Measurements from ENCODE around the gene PTGFR.

Gene PTGFR

DNA sequence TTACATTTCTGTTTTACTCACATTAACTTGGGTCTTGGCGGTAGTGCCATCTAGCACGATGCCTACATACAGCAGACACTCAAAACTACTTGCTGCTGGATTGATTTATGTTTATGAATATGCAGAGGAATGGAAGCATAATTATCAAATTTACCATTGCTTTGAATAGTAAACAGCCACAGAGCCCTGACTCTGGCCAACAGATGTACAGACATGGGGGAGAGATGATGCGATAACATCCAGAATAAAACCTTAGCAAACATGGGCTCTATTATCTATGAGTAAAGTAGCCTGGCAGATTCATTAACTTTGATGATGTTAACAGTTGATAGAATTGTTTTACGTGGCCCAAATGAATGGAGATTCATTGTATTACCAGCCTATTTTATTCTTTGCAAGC, 42.8 kb downstream of the PTGFR start:
- no peak overlapping the region for H3K27ac ChIP-seq (ENCODE audit: extremely low read depth, low read depth, low read length)
- H3K36me3 ChIP-seq (ENCODE audit: control insufficient read depth in 2 of 2, insufficient read depth in 1 of 2, low read length in 2 of 2): no peaks in the 10 kb centered on the region
- no peaks in the 10 kb centered on the region for H3K9me3 ChIP-seq (ENCODE audit: control insufficient read depth, insufficient read depth, low read depth, low read length)
- H3K4me3 ChIP-seq (ENCODE audit: low read depth, low read length): no peak overlapping the region
- TF ChIP-seq OVOL3 (tag by site-specific recombination; IDR thresholded peaks at IDR 0.05) (no peak), REPIN1 (tag by site-specific recombination; IDR thresholded peaks at IDR 0.05; ENCODE audit: low read depth) (no peak), ZNF175 (tag by site-specific recombination; IDR thresholded peaks at IDR 0.05) (no peak), KLF16 (tag by site-specific recombination; IDR thresholded peaks at IDR 0.05) (no peak), ZNF174 (tag by site-specific recombination; IDR thresholded peaks at IDR 0.05) (no peak), ZNF292 (tag by site-specific recombination; IDR thresholded peaks at IDR 0.05; ENCODE audit: borderline replicate concordance, low read depth) (no peak), ZNF311 (tag by site-specific recombination; IDR thresholded peaks at IDR 0.05; ENCODE audit: borderline replicate concordance) (no peak), ZNF596 (tag by site-specific recombination; IDR thresholded peaks at IDR 0.05) (no peak), ZNF184 (tag by site-specific recombination; IDR thresholded peaks at IDR 0.05) (no peak), TRIM28 (IDR thresholded peaks at IDR 0.05; ENCODE audit: borderline replicate concordance, low read length) (no peak), IKZF3 (tag by site-specific recombination; IDR thresholded peaks at IDR 0.05) (no peak), HOXA7 (CRISPR knock-in tag; IDR thresholded peaks at IDR 0.05; ENCODE audit: borderline replicate concordance) (no peak), ZFP41 (tag by site-specific recombination; IDR thresholded peaks at IDR 0.05; ENCODE audit: borderline replicate concordance) (no peak), SETDB1 (IDR thresholded peaks at IDR 0.05; ENCODE audit: insufficient read length, low read length) (no peak)
- TF ChIP-seq, protein P1, sequence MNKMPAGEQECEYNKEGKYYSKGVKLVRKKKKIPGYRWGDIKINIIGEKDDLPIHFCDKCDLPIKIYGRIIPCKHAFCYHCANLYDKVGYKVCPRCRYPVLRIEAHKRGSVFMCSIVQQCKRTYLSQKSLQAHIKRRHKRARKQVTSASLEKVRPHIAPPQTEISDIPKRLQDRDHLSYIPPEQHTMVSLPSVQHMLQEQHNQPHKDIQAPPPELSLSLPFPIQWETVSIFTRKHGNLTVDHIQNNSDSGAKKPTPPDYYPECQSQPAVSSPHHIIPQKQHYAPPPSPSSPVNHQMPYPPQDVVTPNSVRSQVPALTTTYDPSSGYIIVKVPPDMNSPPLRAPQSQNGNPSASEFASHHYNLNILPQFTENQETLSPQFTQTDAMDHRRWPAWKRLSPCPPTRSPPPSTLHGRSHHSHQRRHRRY (tag by site-specific recombination; IDR thresholded peaks at IDR 0.05): no peak
- TF ChIP-seq, protein P2, sequence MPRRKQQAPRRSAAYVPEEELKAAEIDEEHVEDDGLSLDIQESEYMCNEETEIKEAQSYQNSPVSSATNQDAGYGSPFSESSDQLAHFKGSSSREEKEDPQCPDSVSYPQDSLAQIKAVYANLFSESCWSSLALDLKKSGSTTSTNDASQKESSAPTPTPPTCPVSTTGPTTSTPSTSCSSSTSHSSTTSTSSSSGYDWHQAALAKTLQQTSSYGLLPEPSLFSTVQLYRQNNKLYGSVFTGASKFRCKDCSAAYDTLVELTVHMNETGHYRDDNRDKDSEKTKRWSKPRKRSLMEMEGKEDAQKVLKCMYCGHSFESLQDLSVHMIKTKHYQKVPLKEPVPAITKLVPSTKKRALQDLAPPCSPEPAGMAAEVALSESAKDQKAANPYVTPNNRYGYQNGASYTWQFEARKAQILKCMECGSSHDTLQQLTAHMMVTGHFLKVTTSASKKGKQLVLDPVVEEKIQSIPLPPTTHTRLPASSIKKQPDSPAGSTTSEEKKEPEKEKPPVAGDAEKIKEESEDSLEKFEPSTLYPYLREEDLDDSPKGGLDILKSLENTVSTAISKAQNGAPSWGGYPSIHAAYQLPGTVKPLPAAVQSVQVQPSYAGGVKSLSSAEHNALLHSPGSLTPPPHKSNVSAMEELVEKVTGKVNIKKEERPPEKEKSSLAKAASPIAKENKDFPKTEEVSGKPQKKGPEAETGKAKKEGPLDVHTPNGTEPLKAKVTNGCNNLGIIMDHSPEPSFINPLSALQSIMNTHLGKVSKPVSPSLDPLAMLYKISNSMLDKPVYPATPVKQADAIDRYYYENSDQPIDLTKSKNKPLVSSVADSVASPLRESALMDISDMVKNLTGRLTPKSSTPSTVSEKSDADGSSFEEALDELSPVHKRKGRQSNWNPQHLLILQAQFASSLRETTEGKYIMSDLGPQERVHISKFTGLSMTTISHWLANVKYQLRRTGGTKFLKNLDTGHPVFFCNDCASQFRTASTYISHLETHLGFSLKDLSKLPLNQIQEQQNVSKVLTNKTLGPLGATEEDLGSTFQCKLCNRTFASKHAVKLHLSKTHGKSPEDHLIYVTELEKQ (tag by site-specific recombination; IDR thresholded peaks at IDR 0.05; ENCODE audit: borderline replicate concordance): no peak
- TF ChIP-seq, protein P3, sequence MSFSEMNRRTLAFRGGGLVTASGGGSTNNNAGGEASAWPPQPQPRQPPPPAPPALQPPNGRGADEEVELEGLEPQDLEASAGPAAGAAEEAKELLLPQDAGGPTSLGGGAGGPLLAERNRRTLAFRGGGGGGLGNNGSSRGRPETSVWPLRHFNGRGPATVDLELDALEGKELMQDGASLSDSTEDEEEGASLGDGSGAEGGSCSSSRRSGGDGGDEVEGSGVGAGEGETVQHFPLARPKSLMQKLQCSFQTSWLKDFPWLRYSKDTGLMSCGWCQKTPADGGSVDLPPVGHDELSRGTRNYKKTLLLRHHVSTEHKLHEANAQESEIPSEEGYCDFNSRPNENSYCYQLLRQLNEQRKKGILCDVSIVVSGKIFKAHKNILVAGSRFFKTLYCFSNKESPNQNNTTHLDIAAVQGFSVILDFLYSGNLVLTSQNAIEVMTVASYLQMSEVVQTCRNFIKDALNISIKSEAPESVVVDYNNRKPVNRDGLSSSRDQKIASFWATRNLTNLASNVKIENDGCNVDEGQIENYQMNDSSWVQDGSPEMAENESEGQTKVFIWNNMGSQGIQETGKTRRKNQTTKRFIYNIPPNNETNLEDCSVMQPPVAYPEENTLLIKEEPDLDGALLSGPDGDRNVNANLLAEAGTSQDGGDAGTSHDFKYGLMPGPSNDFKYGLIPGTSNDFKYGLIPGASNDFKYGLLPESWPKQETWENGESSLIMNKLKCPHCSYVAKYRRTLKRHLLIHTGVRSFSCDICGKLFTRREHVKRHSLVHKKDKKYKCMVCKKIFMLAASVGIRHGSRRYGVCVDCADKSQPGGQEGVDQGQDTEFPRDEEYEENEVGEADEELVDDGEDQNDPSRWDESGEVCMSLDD (tag by site-specific recombination; IDR thresholded peaks at IDR 0.05): no peak
- TF ChIP-seq, protein P4, sequence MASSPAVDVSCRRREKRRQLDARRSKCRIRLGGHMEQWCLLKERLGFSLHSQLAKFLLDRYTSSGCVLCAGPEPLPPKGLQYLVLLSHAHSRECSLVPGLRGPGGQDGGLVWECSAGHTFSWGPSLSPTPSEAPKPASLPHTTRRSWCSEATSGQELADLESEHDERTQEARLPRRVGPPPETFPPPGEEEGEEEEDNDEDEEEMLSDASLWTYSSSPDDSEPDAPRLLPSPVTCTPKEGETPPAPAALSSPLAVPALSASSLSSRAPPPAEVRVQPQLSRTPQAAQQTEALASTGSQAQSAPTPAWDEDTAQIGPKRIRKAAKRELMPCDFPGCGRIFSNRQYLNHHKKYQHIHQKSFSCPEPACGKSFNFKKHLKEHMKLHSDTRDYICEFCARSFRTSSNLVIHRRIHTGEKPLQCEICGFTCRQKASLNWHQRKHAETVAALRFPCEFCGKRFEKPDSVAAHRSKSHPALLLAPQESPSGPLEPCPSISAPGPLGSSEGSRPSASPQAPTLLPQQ (tag by site-specific recombination; IDR thresholded peaks at IDR 0.05): no peak
- TF ChIP-seq, protein P5, sequence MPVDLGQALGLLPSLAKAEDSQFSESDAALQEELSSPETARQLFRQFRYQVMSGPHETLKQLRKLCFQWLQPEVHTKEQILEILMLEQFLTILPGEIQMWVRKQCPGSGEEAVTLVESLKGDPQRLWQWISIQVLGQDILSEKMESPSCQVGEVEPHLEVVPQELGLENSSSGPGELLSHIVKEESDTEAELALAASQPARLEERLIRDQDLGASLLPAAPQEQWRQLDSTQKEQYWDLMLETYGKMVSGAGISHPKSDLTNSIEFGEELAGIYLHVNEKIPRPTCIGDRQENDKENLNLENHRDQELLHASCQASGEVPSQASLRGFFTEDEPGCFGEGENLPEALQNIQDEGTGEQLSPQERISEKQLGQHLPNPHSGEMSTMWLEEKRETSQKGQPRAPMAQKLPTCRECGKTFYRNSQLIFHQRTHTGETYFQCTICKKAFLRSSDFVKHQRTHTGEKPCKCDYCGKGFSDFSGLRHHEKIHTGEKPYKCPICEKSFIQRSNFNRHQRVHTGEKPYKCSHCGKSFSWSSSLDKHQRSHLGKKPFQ (tag by site-specific recombination; IDR thresholded peaks at IDR 0.05): no peak
- TF ChIP-seq, protein P6, sequence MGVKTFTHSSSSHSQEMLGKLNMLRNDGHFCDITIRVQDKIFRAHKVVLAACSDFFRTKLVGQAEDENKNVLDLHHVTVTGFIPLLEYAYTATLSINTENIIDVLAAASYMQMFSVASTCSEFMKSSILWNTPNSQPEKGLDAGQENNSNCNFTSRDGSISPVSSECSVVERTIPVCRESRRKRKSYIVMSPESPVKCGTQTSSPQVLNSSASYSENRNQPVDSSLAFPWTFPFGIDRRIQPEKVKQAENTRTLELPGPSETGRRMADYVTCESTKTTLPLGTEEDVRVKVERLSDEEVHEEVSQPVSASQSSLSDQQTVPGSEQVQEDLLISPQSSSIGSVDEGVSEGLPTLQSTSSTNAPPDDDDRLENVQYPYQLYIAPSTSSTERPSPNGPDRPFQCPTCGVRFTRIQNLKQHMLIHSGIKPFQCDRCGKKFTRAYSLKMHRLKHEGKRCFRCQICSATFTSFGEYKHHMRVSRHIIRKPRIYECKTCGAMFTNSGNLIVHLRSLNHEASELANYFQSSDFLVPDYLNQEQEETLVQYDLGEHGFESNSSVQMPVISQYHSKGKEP (tag by site-specific recombination; IDR thresholded peaks at IDR 0.05): no peak
- CTCF ChIA-PET: no interaction called here
- H3K4me1 ChIP-seq (ENCODE audit: control insufficient read depth, insufficient read depth, low read length): no peaks in the 10 kb centered on the region
- POLR2A ChIA-PET: no interaction called here

Measured in HEK293 (cell line).